Stimulated activated CD4-positive, alpha-beta T cell treated with anti-CD3 and anti-CD28 coated beads, Interleukin-1b, Interleukin-23, amount 100 ng/mL, for 1 hour (primary cell): Measurements from ENCODE around the gene SCAMP5.

Source experiments
- DNase-seq, 2 donors: peaks; one replicate each; pipeline ENCODE4 v3.0.0-alpha.2; 2020; ENCODE audit warnings: low read depth in 2 of 2

The SCAMP5 gene

DNA sequence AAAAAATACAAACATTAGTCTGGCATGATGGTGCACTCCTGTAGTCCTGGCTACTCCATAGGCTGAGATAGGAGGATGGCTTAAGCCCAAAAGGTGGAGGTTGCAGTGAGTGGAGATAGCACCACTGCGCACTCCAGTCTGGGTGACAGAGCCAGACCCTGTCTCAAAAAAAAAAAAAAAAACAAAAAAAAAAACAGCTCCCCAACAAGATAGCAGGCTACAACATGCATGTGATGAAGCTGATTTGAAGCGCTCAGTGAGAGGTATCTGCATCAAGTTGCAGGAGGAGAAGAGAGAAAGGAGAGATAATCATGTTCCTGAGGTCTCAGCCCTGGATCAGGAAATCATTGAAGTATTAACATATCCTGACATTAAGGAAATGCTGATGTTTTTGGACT, 27.4 kb downstream of the SCAMP5 start:
- DNase-seq: no peak

DNA sequence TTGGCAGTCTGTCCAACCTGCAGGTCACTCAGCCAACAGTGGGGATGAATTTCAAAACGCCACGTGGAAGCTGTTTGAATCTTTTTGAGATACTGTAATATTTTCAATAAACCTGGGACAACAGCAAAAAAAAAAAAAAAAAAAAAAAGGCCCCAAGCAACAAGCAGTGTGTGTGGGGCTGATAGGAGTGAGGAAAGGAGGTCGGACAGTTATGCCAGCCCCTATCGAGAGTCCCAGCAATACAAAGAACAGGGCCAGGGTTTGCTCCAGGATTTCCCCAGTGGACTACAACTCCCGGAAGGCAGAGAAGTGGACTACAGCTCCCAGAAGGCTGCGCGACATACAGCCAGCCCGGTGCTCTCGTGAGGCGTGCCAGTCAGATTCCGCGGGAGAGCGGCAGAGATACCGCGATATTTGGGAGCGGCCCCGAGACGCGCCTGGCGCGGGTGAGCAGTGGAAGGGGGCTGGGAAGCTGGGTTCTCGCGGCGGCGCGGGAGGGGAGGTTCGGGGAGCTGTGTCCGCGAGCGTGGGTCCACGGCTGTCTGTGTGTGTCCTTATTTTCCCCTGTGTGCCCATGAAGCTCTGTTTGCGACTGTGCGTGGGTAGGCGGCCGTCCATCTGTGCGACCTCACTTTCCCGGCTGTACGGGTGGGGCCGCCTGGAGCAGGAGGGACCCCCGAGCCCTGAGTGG, 28.0 kb downstream of the SCAMP5 start, which contains the start of gene PPCDC:
Gene PPCDC, plus strand, starts transcription at position 410 of the 691 bp plus-strand sequence. CDS start 4,729 bp downstream, outside the sequence.
- DNase-seq: peak; percentile 75 to 79

DNA sequence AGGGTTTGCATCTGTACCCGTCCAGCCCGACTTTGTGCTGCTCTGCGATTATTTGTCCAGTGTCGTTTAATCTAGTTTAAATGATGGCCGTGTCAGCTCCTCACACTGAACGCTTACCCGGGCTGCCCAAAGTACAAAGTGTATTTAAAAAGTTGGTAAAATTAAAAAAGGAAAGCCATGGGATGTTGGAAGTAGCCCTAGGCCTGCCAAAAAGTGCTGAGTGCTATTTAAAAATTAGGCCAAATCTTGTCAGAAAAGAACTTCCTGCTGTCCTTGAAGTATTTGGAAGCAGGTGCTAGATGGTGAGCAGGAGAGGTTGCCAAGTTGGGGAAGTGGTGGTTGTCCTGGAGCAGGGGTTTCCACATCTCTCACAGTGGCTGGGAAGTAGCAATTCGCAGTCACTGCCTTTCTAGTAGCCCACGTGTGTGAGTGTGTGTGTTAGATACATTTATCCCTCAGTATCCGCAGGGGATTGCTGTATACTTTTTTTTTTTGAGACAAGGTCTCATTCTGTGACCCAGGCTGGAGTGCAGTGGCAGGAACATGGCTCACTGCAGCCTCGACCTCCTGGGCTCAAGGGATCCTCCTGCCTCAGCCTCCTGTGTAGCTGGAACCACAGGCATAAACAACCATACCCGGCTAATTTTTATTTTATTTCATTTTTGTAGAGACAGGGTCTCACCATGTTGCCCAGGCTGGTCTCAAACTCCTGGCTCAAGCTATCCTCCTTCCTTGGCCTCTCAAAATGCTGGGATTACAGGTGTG, 28.7 kb downstream of the SCAMP5 start:
- DNase-seq: no peak

DNA sequence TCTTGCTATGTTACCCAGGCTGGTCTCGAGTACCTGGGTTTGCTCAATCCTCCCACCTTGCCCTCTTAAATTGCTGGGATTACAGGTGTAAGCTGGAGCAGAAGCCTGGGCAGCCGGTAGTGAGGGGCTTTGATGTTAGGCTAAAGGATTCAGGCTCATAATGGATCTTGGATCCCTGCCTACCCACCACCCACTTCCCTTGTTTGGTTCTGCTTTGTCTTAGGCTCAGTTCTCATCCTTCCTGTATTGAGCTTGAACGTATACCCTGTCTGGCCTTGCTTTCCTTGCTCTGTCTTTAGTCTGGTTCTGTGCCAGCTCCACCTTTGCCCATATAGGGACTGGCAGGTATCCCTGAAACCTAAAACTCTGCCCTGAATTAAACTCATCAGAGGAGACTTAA, 29.7 kb downstream of the SCAMP5 start:
- no peak for DNase-seq

DNA sequence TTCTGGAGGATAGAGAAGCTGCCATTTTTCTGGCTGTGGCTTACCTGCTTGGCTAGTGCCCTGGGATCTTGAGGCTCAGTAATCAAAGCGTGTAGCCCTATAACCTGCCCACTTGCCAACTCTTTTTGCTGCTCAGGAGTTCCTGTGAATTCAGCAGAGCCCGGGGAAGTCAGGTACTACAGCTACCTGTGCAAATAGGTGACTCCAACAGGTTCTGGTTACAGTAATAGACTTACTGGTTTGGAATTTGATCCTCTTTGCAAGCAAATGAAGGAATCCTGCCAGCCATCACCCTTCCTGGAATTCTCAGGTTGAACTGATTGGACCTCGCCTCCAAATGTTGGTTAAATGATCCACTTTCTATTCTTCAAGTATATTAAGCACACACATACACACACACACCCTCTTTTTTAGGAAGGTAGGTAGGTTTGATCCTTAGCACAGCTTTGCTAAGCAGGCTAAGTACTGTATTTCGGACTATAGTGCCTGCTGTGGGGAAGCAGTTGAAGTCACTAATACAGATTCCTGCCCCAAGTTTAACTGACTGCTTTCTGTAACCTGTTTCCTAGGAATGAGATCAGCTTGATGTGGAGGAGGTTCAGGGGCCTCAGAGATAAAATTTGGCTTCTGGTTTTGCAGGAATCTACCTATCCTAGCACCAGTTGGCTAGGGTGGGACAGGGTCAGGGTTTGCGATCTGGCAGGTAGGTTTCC, 30.3 kb downstream of the SCAMP5 start:
- DNase-seq: no peak

DNA sequence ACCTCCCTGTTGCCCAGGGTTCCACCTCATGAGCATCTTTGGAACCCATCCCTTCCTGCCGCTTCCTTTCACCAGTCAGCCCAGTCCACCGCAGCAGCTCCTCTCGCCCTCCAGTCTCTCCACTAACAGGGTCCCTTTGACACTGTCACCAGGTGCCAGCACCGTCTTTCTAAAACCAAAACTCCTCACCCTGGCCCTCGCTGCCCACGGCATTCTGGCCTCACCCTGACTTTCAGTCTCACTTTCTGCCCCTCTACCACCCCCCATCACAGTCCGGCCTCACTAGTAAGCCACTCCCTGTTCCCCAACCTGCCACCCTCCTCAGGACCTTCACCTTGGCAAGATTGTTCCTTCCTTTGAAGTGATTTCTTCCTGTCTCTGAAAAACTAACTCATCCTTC, 32.2 kb downstream of the SCAMP5 start:
- no peak for DNase-seq

DNA sequence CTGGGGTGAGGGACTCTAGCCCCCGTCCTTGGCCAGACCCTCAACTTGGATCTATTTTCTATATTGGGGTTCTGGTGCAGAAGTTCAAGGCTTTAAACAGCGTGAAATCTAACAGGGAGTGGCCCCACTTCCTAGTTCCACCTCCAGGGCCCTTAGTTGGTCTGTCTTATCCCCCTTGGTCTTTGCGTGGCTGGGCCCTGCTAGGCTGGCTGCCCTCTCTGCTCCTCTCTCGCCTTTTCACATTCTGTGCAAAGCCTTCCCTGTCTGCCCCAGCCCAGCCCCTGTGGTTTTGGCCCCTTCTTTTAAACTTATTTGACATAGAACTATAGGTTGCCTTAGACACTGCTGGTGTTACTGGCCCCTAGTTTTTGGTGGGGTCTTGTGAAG, 33.6 kb downstream of the SCAMP5 start:
- DNase-seq: no peak

DNA sequence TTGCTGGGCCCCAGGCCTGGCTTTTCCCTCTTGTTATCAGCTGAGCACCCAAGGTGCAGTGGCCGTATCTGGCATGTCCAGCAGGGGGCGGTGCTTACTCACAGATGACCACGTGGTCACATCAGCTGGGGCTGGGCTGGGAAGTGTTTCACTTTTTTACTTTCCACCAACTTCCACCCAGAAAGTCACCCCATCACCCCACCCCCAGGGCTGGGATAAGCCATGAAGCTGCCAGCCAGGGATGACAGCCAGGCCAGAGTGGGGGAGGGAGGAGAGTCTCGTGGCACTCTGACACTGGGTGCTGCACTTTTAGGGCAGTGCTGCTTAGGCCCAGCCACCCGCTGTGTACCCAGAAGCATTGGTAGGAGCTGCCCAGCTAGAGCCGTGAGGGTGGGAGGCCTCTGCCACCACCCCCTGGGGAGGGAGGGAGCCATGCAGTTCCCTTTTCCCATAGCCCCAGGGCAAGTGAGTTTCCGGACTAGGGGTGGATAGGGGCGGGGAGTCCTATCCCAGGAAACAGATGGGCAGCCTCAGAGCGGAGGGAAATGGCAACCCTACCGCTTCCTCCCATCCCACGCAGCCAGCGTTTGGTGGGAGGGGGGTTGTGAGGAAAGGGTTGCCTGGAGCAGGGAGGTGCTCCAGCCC, 34.1 kb downstream of the SCAMP5 start:
- DNase-seq: peak; percentile 72 to 87

DNA sequence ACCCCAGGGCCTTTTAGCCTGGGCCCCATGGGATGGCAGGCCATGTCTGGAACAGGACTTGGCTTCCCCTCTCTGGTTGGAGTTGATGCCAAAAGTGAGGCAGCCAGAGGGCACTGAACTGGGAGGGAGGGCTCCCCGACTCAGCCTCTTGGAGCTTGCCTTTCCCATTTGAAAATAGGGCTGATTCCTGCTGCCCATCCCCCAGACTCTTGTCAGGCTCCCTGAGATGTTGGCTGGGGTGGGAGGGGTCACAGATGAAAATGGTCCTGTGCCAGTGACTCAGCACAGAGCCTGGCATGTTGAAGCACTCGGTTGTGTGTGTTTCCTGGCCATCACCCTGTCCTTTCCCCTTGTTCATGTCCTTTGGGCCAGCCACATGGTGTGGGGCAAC, 34.7 kb downstream of the SCAMP5 start:
- DNase-seq: no peak

DNA sequence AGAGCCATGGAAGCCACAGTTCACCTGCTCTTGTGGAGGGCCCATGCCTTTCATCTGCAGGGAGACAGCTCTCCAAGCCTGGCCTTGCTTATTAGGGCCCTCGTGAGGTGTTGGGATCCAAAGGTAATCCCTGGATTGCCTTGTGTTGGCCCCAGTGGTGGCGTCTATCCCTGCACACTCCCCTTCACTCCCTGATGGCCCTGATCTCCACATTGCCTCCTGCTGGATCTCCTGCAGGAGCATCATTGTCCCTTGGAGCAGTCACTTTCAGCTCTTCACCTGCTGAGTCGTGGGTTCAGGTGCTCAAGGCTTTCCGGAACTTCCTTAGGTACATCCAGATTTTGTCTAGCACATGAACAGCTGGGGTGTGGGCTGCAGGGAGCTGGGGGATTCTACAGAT, 35.1 kb downstream of the SCAMP5 start:
- no peak for DNase-seq

DNA sequence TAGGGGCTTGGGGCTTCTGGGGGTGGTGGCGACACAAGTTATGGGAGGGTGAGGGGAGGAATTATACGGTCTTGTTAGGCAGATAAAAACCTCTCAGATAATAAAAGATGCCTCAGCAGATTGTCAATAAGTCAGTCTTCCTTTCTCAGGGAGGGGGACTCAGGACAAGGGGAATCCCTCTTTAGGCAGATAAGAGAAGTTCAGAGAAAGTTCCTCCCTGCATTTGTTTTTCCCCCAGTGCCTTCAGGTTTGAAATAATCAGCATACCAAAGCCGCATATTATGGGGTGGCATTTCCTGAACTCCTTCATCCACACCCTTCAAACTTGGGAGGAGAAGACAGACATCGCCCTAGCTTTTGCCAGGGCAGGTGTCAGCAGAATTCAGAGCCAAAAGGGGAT, 36.5 kb downstream of the SCAMP5 start:
- DNase-seq: no peak

DNA sequence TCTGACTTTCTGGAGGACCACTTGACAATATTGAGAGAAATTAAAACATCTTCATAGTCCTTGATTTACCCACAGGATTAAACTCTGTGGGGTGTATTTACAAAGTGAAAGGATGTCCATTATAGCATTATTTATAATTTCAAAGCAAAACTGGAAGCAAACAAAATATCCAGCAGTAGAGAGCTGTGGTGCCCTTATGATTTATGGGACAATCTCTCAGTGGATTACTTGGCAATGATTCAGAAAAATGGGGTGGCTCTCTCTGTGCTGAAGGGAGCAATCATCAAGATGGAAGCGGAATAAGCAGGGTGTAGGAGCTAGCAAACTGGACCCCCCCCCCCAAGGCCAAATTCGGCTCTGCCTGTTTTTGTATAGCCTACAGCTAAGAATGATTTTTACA, 37.0 kb downstream of the SCAMP5 start:
- DNase-seq: no peak

DNA sequence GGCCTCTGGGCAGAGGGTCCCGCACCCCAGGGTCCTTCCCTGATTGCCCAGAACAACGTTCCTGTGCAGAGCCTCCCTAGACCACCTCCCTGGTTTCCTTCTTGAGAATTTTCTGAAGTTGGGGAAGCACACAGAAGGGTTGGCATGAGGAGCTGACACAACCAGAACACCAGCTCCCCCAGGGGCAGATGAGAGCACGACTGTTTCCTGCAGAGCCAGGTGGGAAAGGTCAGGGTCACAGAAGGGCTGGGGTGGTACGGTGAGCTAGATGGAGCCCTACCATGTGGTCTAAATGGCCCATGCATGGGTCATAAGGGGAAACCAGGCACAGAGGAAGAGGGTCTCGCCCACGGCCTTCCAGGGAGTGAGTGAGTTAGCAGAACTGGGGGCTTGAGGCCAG, 38.4 kb downstream of the SCAMP5 start:
- DNase-seq: no peak

DNA sequence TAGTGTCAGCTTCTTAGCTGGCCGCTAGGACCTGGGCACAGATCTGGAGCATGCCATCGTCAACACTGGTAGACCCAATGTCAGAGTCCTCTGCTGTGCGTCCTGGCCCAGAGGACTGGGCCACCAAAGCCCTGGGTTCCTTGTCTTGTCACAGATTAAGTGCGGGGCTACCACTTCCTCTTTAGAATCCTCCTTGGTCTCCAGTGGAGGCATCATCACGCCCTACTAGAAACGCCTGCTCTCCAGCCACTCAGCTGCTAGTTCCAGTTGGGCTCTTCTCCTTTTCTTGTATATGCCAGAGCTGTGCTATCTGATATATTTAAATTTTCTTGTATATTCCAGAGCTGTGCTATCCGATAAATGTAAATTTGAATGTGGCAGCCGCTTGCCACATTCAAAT, 39.3 kb downstream of the SCAMP5 start:
- DNase-seq: no peak

DNA sequence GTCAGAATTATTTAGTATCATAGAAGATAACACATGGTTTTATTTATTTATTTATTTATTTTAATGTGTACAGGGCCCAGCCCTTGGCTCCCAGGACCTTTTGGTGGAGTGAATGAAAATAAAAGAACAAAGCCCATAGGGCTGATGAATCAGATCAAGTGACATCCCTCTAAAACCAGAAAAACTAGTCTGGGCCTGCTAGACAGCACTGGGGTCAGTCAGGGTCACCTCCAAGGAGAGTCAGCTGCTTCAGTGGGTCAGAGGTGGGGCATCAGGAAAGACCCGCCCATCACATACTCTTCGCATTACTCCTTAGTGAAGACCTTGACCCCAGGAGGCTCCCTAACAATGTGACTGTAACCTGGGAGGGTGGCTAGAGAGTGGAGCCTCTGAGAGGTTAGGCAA, 40.9 kb downstream of the SCAMP5 start:
- no peak for DNase-seq

DNA sequence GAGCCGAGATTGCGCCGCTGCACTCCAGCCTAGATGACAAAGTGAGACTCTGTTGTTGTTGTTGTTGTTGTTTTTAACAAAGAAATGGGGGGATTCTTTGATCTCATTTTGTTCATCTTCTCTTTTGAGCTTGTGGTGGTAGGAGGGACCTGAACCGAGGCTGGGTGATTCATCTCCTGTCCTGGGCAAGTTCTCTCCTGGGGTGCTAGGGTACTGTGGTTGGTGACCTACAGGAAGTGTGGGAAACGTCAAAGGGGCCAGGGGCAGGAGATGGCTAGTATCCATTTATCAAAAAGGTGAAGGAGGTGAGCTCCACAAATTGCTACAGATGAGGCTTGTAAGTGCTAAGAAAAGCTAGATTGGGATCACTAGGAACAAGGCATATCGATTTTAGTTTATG, 42.3 kb downstream of the SCAMP5 start:
- no peak for DNase-seq

DNA sequence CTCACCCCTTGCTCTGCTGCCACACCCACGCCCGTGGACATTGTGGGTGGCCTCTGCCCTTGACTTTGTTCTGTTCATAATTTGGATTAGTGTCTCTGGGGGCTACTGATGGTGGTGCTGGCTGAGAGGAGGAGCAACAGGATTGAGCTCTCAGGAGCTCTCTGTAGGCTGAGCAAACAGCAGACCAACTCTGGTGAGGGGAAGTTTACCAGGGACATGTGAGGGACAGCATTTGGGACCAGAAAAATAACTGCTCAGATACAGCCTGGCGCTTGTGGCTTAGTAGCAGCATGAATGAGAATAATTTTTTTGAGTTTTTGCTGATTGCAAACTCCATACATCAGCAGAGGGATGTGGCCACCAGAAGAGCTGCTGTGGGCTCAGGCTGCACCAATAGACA, 42.9 kb downstream of the SCAMP5 start:
- no peak for DNase-seq

DNA sequence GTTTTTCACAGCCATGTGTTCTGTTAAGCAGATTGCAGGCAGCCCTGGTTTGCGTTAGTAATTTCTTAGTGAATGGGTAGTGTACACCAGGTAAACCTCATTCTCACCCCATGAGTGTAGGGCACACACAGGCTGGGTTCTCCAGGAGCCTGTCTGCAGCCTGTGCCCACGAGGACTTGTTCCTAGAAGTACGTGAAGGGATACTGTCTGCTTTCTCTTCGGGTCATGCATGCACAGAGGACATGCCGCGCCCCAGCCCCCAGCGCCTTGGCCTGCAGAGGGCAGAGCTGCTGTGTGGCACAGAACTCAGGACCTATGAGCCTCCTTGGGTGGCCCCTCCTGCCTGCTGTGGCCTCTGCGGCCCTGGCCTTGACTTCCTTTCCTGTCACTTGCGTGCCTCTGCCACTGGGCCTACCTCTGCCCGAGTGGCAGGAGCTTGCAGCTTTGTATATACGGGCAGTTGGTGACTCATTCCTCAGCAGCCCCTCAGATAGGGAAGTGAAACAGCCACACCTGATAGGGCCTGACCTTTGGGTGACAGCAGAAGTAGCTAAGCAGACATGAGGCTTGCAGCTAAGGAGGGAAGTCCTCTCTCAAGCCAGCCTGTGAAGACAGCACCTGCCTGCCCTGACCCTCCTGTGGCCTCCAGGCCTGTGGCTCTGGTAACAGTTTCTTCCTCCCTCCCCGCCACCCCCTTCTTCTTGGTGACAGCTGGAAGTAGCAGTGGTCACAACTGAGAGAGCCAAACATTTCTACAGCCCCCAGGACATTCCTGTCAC, 47.6 kb downstream of the SCAMP5 start:
- no peak for DNase-seq

DNA sequence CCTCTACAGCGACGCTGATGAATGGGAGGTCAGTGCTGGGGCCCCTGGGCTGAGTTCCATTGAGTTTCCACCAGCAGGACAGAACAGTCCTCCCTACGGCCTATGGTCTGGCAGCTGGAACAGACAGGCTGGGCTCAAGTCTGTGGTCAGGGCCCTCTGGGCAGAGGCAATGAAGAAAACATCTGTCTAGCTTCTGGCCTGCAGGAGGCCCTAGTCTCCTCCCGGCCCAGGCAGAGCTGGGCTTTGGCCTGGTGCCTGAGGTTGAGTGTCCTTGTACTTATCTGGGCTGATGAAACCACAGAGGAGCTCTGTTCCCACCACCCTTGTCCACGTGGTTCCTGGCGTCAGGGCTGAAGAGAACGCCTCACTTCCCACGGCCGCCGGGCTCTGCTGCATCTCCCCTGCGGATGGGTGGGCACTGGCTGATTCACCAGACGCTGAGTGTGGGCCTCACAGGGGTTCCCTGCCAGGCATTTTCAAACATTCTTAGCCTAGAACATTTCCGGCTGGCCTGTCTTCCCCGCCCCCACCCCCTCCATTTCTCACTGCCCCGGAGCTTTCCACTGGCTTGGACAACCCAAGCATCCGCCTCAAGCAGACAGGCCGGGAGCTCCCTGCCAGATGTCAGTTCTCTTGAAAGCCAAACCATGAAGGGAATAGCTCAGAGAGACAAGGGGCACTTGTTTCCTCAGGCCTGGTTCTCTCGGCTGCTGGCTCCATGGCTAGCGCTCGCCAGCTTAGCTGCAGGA, 48.3 kb downstream of the SCAMP5 start:
- no peak for DNase-seq

DNA sequence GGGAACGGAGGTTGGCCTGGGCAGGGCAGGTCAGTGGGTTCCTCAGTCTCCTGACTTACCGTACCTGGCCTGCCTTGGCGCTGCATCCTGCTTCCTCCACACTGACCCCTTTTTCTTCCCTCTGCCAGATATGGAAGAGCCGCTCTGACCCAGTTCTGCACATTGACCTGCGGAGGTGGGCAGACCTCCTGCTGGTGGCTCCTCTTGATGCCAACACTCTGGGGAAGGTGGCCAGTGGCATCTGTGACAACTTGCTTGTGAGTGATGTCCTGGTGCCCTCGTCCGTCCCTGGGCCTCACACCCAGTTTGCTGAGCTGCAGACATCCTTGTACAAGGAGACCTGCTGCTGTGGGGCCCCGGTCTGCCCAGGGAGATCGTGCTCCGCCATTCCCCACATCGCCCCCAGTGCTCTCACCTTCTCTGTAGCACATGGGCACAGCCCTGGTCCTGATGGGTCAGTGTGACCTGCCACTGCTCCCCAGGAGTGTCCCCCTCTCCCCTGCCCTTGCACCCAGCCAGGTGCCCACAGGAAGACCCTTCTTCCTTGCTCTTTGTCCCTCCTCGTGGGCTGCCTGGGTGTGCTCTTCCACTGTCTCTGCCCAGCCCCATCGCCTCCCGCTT, 49.0 kb downstream of the SCAMP5 start:
- no peak for DNase-seq
